Central memory CD8-positive, alpha-beta T cell (primary cell): Measurements from ENCODE around the gene LIN7B.

ENCODE experiments used
- ATAC-seq: fragments of 150-1000 bp; cut with Tn5 transposase; replicated peaks from 2 replicates; pipeline ENCODE4 v1.10.0; 2022; ENCODE audit warnings: mild to moderate bottlenecking, moderate FRiP score, moderate number of reproducible peaks; ENCODE audit not compliant: poor library complexity, severe bottlenecking; ENCODE audit errors: extremely low read depth
- DNase-seq, 2 donors: peaks; one replicate each; pipeline ENCODE4 v3.0.0; 2021; ENCODE audit warnings: low spot score in 2 of 2
- H3K27ac Mint-ChIP-seq: one replicate; pipeline ENCODE4 v1.8.0; 2022; ENCODE audit warnings: low read depth, mild to moderate bottlenecking, moderate library complexity, mixed read lengths
- H3K27me3 Mint-ChIP-seq: one replicate; pipeline ENCODE4 v1.8.0; 2022; ENCODE audit warnings: mixed read lengths
- H3K36me3 Mint-ChIP-seq: one replicate; pipeline ENCODE4 v1.8.0; 2022; ENCODE audit warnings: mild to moderate bottlenecking, moderate library complexity, mixed read lengths; ENCODE audit not compliant: insufficient read depth
- H3K4me1 Mint-ChIP-seq: one replicate; pipeline ENCODE4 v1.8.0; 2022; ENCODE audit warnings: mixed read lengths
- H3K4me3 Mint-ChIP-seq: one replicate; pipeline ENCODE4 v1.8.0; 2022; ENCODE audit warnings: mild to moderate bottlenecking, moderate library complexity, mixed read lengths
- H3K9me3 Mint-ChIP-seq: one replicate; pipeline ENCODE4 v1.8.0; 2022; ENCODE audit warnings: mixed read lengths

The LIN7B gene

GRCh38 chr19:49155820-49156346 lies 41.7 kb downstream of the LIN7B start:
- peaks cover 2% of the 10 kb centered on the region for H3K36me3 Mint-ChIP-seq
- ATAC-seq (no peak), DNase-seq (no peak)
- H3K4me1 Mint-ChIP-seq = peaks cover 13% of the 10 kb centered on the region
- H3K27me3 Mint-ChIP-seq = peaks cover 90% of the 10 kb centered on the region
- no peak overlapping the region for H3K27ac Mint-ChIP-seq
- H3K4me3 Mint-ChIP-seq = no peak overlapping the region
- peaks cover 8% of the 10 kb centered on the region for H3K9me3 Mint-ChIP-seq

- DNase-seq = no peak
- Mint-ChIP-seq H3K4me3 (peak within 1 kb of the TSS; percentile 39), H3K36me3 (no peaks in the 10 kb centered on the region)
Measured at GRCh38 chr19:49157445-49158224, 43.5 kb downstream of the LIN7B start, which contains the start of gene TRPM4. TSS of gene TRPM4 (plus strand) at chr19:49157792. CDS start at chr19:49157867, 75 bp downstream.

GRCh38 chr19:49160450-49161189 lies 46.5 kb downstream of the LIN7B start:
- ATAC-seq = no peak
- Mint-ChIP-seq H3K4me1 (peaks cover 7% of the 10 kb centered on the region), H3K4me3 (no peak overlapping the region)

More at GRCh38 chr19:49157445-49158224, 43.5 kb downstream of the LIN7B start, which contains the start of gene TRPM4:
- Mint-ChIP-seq H3K4me1 (peaks cover 7% of the 10 kb centered on the region), H3K9me3 (peaks cover 8% of the 10 kb centered on the region), H3K27me3 (peaks cover 87% of the 10 kb centered on the region), H3K27ac (no peak within 1 kb of the TSS)
- ATAC-seq = peak; percentile 28

DNA sequence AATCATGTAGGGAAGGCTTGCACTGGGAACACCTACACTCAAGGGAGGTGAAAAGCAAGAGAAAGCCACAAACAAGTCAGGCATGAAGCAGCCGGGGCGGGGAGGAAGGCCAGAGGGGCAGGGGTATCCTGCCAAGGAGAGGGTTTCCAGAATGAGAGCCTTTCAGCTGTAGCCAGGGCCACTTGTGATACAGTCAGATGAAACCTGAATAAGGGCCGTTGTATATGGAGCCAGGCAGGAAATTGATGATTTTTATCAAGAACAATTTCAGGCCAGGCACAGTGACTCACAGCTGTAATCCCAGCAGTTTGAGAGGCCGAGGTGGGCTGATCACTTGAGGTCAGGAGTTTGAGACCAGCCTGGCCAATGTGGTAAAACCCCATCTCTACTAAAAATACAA lies 47.8 kb downstream of the LIN7B start:
- no peak for ATAC-seq
- H3K9me3 Mint-ChIP-seq = no peaks in the 10 kb centered on the region
- H3K27me3 Mint-ChIP-seq = peaks cover 68% of the 10 kb centered on the region
- peaks cover 7% of the 10 kb centered on the region for H3K4me1 Mint-ChIP-seq
- H3K36me3 Mint-ChIP-seq = no peaks in the 10 kb centered on the region
- H3K4me3 Mint-ChIP-seq = no peak overlapping the region
- DNase-seq = no peak
- H3K27ac Mint-ChIP-seq = no peak overlapping the region

More at GRCh38 chr19:49160450-49161189, 46.5 kb downstream of the LIN7B start:
- Mint-ChIP-seq H3K27ac (no peak overlapping the region), H3K27me3 (peaks cover 70% of the 10 kb centered on the region), H3K9me3 (no peaks in the 10 kb centered on the region), H3K36me3 (no peaks in the 10 kb centered on the region)
- no peak for DNase-seq

DNA sequence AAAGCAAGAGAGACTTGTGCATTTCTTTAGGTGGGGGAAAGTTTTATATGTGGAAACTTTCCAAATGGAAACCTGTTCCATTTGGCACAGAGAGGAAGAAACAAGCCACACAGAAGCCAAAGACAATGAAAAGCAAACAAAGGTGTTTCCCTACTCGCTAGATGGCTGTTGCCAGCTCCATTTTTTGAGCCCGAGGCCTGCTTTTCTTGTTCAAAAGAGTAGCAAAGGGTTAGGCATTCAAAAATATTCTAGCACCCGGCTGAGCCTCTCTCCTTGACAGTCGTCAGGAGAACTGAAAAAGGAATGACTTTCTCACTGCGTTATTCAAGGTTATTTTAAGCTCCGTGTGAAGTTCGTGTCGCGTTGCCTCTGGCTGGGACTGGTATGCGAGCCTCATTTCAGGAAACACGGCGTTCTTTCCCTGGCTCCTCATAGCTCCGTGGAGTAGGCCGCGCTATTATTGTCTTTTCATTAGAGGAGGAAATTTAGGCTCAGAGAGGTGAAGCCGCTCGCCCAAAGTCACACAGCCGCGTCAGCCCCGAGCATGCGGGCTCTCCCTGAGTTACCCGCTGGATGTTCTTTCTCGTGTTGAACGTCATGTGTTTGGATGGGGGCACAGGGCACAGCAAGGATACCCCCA lies 51.1 kb downstream of the LIN7B start:
- Mint-ChIP-seq H3K4me1 (no peaks in the 10 kb centered on the region), H3K9me3 (no peaks in the 10 kb centered on the region), H3K27ac (no peak overlapping the region), H3K4me3 (no peak overlapping the region), H3K36me3 (no peaks in the 10 kb centered on the region), H3K27me3 (peaks cover 49% of the 10 kb centered on the region)
- no peak for ATAC-seq
- DNase-seq = no peak

DNA sequence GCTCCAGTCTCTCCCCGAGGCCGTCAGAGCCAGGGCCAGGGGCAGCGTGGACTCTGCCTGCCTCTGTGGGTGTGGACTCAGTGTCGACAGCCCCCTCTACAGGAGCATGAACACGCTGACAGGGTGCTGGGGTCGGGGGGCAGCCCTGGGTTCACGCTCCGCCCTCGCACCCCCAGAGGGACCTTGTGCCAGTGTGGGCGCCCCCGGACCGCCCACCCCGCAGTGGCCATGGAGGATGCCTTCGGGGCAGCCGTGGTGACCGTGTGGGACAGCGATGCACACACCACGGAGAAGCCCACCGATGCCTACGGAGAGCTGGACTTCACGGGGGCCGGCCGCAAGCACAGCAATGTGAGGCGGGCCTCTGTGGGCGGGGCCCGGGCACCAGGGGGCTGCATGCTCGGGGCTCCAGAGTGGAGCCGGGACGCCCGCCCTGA lies 51.7 kb downstream of the LIN7B start:
- Mint-ChIP-seq H3K27ac (no peak overlapping the region), H3K27me3 (peaks cover 42% of the 10 kb centered on the region), H3K4me3 (no peak overlapping the region), H3K4me1 (no peaks in the 10 kb centered on the region), H3K9me3 (no peaks in the 10 kb centered on the region), H3K36me3 (no peaks in the 10 kb centered on the region)
- DNase-seq (no peak), ATAC-seq (no peak)

GRCh38 chr19:49167857-49168409 lies 53.8 kb downstream of the LIN7B start:
- H3K4me3 Mint-ChIP-seq = no peak overlapping the region
- H3K36me3 Mint-ChIP-seq = no peaks in the 10 kb centered on the region
- H3K27ac Mint-ChIP-seq = peak overlapping the region; percentile 80
- peaks cover 31% of the 10 kb centered on the region for H3K27me3 Mint-ChIP-seq
- ATAC-seq = no peak
- H3K9me3 Mint-ChIP-seq = no peaks in the 10 kb centered on the region
- no peak for DNase-seq
- no peaks in the 10 kb centered on the region for H3K4me1 Mint-ChIP-seq
